Large intestine (tissue), 3 donors: Measurements from ENCODE around the gene SLC38A4. TPM values are rescaled to one million over a fixed set of nuclear protein-coding genes. Genes with fewer than 3 reads are reported as not detected.
"Not testable (repeated sequence)": the region's sequence is repeated elsewhere in the genome, so short reads cannot be mapped to it uniquely, and the experiment has no call there.

Experiments
- DNase-seq, 2 donors: peaks; one replicate each; pipeline versions ENCODE4 v3.0.0 to v3.0.0-alpha.2; 2013
- H3K27ac ChIP-seq: one replicate; pipeline ENCODE4 v1.5.1; 2013; ENCODE audit warnings: low read length
- H3K27me3 ChIP-seq: 2 replicates; pipeline ENCODE4 v1.6.1; 2013; ENCODE audit warnings: low read length; ENCODE audit not compliant: control insufficient read depth, insufficient read depth
- H3K36me3 ChIP-seq: 2 replicates; pipeline ENCODE4 v1.6.1; 2013; ENCODE audit warnings: low read length; ENCODE audit not compliant: control insufficient read depth, insufficient read depth
- H3K4me1 ChIP-seq: one replicate; pipeline ENCODE4 v1.6.1; 2013; ENCODE audit warnings: low read length; ENCODE audit not compliant: control insufficient read depth, insufficient read depth
- H3K4me3 ChIP-seq: one replicate; pipeline ENCODE4 v1.5.1; 2013; ENCODE audit warnings: low read length
- H3K9me3 ChIP-seq: one replicate; pipeline ENCODE4 v1.6.1; 2013; ENCODE audit warnings: mild to moderate bottlenecking, low read depth, low read length, moderate library complexity; ENCODE audit not compliant: control insufficient read depth
- WGBS: methylation state at CpG from one replicate; pipeline ENCODE4 v1.1.5; 2013; ENCODE audit warnings: low lambda C conversion rate; ENCODE audit not compliant: insufficient coverage; 5-methylcytosine and 5-hydroxymethylcytosine counted together
- polyA plus RNA-seq: library from polyadenylated mRNA; unstranded; fragments of 120-200 nt; gene quantifications from one replicate; pipeline ENCODE4 v1.2.1, GENCODE V29; 2013

Gene SLC38A4
- polyA plus RNA-seq, 1 donor, result 1.3 TPM

GRCh38 chr12:46752396-46752795 is 73.4 kb downstream of the SLC38A4 start:
- Histone ChIP-seq H3K27ac (no peak overlapping the region), H3K27me3 (no peaks in the 10 kb centered on the region), H3K4me3 (no peak overlapping the region), H3K36me3 (no peaks in the 10 kb centered on the region), H3K9me3 (no peaks in the 10 kb centered on the region), H3K4me1 (no peaks in the 10 kb centered on the region)
- no CpG with 5 or more reads among the region's 2 CpGs for WGBS
- no peak for DNase-seq

DNA sequence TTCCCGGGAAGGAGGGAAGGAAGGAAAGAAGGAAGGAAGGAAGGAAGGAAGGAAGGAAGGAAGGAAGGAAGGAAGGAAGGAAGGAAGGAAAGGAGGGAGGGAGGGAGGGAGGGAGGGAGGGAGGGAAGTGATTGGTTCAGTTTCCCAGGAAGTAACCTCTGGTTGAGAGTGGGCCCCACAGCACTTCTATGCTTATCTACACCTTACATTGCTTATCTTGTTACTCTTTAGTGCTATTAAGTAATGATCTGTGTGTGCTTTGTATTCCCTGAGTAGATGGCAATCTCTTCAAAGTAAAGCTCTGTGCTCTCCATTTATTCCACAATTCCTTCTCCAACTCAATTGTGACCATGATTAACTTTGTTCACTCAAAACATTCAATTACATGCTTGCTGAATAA is 74.6 kb downstream of the SLC38A4 start:
- Histone ChIP-seq H3K4me1 (no peaks in the 10 kb centered on the region), H3K27me3 (no peaks in the 10 kb centered on the region), H3K27ac (no peak overlapping the region), H3K4me3 (no peak overlapping the region), H3K9me3 (peaks cover 2% of the 10 kb centered on the region), H3K36me3 (no peaks in the 10 kb centered on the region)
- no CpG with 5 or more reads among the region's 1 CpG for WGBS
- DNase-seq, result no peak

GRCh38 chr12:46749322-46749721 is 76.5 kb downstream of the SLC38A4 start:
- WGBS, result 100% methylated on average over 3 of the region's 4 CpGs
- Histone ChIP-seq H3K4me3 (no peak overlapping the region), H3K4me1 (no peaks in the 10 kb centered on the region), H3K27ac (no peak overlapping the region), H3K27me3 (no peaks in the 10 kb centered on the region), H3K9me3 (peaks cover 4% of the 10 kb centered on the region), H3K36me3 (no peaks in the 10 kb centered on the region)
- DNase-seq, result no peak

DNA sequence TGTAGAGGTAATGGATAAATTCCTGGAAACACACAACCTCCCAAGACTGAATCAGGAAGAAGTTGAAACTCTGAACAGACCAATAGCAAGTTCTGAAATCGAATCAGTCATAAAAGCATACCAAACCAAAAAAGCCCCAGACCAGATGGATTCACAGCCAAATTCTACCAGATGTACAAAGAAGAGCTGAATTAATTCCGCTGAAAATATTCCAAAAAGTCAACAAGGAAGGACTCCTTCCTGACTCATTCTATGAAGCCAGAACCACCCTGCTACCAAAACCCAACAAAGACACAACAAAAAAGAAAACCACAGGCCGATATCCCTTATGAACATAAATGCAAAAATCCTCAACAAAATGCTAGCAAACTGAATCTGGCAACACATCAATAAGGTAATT is 81.5 kb downstream of the SLC38A4 start:
- Histone ChIP-seq H3K9me3 (peaks cover 4% of the 10 kb centered on the region), H3K4me1 (no peaks in the 10 kb centered on the region), H3K27me3 (no peaks in the 10 kb centered on the region), H3K4me3 (no peak overlapping the region), H3K36me3 (no peaks in the 10 kb centered on the region), H3K27ac (no peak overlapping the region)
- 100% methylated on average over 1 of the region's 3 CpGs for WGBS
- no peak for DNase-seq

GRCh38 chr12:46743456-46743855 is 82.3 kb downstream of the SLC38A4 start:
- DNase-seq, result no peak
- Histone ChIP-seq H3K36me3 (no peaks in the 10 kb centered on the region), H3K9me3 (peaks cover 4% of the 10 kb centered on the region), H3K4me3 (no peak overlapping the region), H3K4me1 (no peaks in the 10 kb centered on the region), H3K27ac (no peak overlapping the region), H3K27me3 (no peaks in the 10 kb centered on the region)

DNA sequence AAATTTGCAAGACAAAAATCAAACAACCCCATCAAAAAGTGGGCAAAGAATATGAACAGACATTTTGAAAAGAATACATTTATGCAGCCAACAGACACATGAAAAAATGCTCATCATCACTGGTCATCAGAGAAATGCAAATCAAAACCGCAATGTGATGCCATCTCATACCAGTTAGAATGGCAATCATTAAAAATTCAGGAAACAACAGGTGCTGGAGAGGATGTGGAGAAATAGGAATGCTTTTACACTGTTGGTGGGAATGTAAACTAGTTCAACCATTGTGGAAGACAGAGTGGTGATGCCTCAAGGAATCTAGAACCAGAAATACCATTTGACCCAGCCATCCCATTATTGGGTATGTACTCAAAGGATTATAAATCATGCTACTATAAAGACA is 83.5 kb downstream of the SLC38A4 start:
- H3K9me3 ChIP-seq, H3K27ac ChIP-seq, DNase-seq, H3K4me3 ChIP-seq, H3K4me1 ChIP-seq, H3K27me3 ChIP-seq, H3K36me3 ChIP-seq: not testable (repeated sequence)
- WGBS, result no CpG with 5 or more reads among the region's 1 CpG

GRCh38 chr12:46725332-46725731 is 100.5 kb downstream of the SLC38A4 start:
- Histone ChIP-seq H3K4me1 (no peaks in the 10 kb centered on the region), H3K36me3 (no peaks in the 10 kb centered on the region), H3K27me3 (no peaks in the 10 kb centered on the region), H3K9me3 (no peaks in the 10 kb centered on the region), H3K27ac (no peak overlapping the region), H3K4me3 (no peak overlapping the region)
- no peak for DNase-seq
- WGBS, result 100% methylated on average over 1 of the region's 2 CpGs

GRCh38 chr12:46723629-46724419 is 102.0 kb downstream of the SLC38A4 start:
- Histone ChIP-seq H3K27ac (no peak overlapping the region), H3K4me3 (no peak overlapping the region), H3K4me1 (no peaks in the 10 kb centered on the region), H3K9me3 (no peaks in the 10 kb centered on the region), H3K27me3 (no peaks in the 10 kb centered on the region), H3K36me3 (no peaks in the 10 kb centered on the region)
- DNase-seq, result no peak
- 83% methylated on average over 1 of the region's 3 CpGs for WGBS

GRCh38 chr12:46722394-46723185 is 103.2 kb downstream of the SLC38A4 start:
- Histone ChIP-seq H3K27me3 (no peaks in the 10 kb centered on the region), H3K27ac (no peak overlapping the region), H3K4me3 (no peak overlapping the region), H3K9me3 (no peaks in the 10 kb centered on the region), H3K36me3 (no peaks in the 10 kb centered on the region), H3K4me1 (no peaks in the 10 kb centered on the region)
- no CpG with 5 or more reads among the region's 3 CpGs for WGBS
- DNase-seq, result peak in 1 of 2 donors; percentile 11

GRCh38 chr12:46718495-46718894 is 107.3 kb downstream of the SLC38A4 start:
- Histone ChIP-seq H3K27me3 (no peaks in the 10 kb centered on the region), H3K9me3 (no peaks in the 10 kb centered on the region), H3K4me1 (no peaks in the 10 kb centered on the region), H3K27ac (no peak overlapping the region), H3K4me3 (no peak overlapping the region), H3K36me3 (no peaks in the 10 kb centered on the region)
- WGBS, result no CpG with 5 or more reads among the region's 3 CpGs
- no peak for DNase-seq
